Right renal cortex interstitium (tissue), 3 donors: ENCODE measurements around the gene FBXW11. TPM values are rescaled to one million over a fixed set of nuclear protein-coding genes. Genes with fewer than 3 reads are reported as not detected.
"Not testable (repeated sequence)": the region's sequence is repeated elsewhere in the genome, so short reads cannot be mapped to it uniquely, and the experiment has no call there.

ENCODE experiments used
- DNase-seq, 3 donors: peaks; one replicate each; pipeline ENCODE4 v3.0.0-alpha.2; 2013; ENCODE audit warnings: low read depth in 3 of 3, low spot score in 2 of 3
- polyA plus RNA-seq, 3 donors: library from polyadenylated mRNA; unstranded; fragments of 120-200 nt; gene quantifications; one replicate each; pipeline ENCODE4 v1.2.1, GENCODE V29; 2013; ENCODE audit not compliant: insufficient read length in 3 of 3

FBXW11 gene
- polyA plus RNA-seq, 3 donors: 59.8 to 61.3 (median 60.0) TPM

DNA sequence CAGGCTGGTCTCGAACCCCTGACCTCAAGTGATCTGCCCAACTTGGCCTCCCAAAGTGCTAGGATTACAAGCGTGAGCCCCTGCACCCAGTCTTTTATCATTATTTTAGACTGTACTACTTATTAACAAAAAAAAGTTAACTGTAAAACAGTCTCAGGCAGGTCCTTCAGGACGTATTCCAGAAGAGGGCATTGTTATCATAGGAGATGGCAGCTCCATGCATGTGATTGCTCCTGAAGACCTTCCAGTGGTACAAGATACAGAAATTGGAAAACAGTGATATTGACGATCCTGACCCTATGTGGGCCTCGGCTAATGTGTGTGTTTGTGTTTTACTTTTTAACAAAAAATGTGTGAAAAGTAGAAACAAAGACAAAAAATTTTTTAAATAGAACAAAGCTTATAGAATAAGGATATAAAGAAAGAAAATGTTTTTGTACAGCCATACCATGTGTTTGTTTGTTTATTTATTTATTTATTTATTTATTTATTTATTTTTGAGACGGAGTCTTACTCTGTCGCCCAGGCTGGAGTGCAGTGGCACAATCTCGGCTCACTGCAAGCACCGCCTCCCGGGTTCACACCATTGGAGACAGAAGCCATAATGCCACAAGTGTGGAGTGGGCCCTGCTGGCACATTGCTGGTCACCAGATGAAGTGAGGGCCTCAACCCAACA is 13.8 kb upstream of the FBXW11 start:
- not testable (repeated sequence) for DNase-seq

DNA sequence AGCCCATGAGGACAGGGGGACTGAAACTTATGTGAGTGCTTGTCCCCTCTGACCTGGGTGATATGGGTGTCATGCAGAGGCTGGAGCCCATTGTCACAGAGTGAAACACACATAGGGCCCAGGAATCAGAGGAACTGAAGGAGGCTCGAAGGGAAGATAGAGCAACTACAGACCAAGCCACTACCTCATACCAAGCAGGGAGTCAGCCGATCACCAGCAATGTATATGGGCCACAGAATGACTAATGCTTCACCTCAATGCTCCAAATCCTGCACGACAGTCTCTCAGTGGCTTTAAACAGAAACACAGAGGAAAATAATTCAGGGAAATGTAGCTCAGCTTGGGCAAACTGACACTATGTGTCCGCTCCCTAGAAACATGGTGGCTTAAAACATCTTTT is 8.9 kb upstream of the FBXW11 start:
- DNase-seq: no peak

DNA sequence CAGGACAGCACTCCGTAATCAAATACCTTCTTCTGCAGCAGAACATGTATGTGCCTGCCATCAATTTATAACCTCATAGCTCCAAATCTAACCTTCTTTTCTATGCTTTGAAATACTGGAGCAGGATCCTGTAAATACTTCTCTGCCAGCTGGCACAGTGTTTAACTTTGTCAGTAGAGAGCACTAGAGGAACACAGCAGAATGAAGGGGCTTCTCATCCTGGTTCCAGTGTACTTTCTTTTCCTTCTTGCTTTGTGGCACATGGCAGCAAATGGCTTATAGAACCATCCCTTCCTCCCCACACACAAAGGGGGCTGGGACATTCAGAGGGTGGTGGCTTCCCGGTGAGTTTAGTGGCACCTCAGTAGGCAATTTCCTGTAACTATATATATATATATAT is 3.8 kb upstream of the FBXW11 start:
- DNase-seq: no peak

DNA sequence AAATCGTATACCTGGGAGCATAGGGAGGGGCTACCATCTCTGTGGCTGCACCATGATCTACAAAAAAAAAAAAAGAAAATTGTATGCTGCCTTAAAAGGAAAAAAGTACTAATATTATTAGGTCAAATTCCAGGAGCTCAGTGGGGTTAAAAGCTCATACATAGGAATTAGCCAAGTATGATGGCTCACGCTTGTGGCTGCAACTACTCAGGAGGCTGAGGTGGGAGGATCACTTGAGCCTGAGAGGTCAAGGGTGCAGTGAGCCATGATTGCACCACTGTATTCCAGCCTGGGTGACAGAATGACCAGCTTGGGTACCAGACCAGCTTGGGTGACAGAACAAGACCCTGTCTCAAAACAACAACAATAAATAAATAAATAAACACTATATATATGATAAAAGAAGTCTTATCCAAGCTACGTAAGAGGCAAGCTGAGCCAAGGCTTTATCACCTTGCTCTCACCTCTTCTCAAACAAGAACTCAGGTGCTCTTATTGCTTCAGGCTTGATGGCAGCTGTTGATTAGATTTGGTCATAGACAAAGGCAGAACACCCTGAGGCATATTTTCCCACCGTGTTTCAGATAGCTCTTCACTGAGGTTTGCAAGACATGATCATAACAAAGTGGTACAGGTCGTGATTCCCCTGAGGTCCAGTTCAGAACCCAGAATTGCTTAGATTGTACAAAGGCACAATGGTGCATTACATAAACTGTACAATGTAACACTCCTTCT is 3.3 kb upstream of the FBXW11 start:
- DNase-seq: no peak

DNA sequence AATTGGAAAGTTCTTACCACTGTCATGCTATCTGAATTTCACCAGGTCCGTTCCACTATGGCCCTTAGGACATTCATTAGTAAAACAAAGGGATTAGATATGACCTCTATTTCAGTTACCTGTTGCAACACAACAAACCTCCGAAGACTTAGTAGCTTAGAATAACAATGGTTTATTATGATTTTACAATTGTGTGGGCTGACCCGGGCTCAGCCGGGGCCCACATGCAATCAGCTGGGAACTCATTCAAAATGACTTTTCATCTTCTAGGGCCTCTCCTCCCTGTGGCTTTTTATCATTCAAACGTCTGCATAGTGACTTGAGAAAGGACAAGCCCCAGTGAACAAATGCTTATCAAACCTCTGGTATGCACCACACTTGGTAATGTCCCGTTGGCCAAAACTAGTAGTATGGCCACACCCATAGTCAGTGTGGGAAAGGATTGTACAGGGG is 2.3 kb upstream of the FBXW11 start:
- DNase-seq: no peak

DNA sequence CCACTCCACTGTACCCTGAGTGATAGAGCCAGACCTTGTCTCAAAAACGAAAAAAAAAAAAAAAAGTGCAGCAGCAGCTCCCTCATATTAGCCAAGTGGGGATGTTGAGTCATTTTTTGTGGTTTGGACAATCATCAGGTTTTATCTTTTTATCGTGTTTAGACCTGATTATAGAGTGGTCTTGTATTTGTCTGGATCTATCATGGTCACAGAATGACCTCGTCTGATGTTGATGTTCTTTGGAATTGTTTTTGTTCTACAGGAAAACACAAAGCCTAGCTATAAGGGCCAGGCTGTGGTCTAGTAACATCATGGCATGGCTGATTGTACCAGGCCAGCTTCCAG is 1.6 kb upstream of the FBXW11 start:
- no peak for DNase-seq

DNA sequence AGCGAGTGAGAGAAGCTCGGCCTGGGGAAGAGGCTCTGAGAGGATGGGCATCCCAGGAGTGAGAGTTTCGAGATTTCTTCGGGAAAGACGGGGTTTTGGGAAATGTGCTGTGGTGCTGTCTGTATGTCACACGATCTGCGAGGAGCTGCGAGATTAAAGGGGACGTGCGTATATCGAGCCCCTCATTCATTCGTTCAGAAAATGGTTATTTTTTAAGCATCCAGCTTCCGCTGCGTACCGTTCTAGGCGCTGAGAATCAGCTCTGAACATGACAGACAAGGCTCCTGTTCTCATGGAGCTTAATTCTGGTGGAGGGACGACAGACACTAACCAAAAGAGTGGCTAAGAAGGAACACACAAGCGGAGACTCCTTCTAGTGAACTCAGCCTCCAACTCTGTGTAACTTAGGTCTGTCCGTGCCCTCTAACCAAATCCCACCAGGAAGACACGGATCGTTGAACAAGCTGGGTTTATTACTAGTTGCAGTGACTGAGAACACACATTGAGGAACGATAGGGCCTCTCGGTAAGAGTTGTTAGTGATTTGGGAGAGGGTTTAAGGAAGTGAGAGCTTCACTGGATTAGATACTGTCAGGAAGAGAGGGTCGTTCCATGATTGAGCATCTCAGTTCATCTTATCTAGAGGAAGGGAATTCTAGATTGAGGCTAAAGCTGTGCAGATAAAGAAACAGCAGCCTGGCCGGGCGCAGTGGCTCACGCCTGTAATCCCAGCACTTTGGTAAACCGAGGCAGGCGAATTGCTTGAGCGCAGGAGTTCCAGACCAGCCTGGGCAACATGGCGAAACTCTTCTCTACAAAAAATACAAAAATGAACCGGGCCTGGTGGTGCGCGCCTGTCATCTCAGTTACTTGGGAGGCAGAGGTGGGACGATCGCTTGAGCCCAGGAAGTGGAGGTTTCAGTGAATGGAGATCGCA is 1.0 kb upstream of the FBXW11 start:
- peak in 1 of 3 donors; percentile 23 for DNase-seq

DNA sequence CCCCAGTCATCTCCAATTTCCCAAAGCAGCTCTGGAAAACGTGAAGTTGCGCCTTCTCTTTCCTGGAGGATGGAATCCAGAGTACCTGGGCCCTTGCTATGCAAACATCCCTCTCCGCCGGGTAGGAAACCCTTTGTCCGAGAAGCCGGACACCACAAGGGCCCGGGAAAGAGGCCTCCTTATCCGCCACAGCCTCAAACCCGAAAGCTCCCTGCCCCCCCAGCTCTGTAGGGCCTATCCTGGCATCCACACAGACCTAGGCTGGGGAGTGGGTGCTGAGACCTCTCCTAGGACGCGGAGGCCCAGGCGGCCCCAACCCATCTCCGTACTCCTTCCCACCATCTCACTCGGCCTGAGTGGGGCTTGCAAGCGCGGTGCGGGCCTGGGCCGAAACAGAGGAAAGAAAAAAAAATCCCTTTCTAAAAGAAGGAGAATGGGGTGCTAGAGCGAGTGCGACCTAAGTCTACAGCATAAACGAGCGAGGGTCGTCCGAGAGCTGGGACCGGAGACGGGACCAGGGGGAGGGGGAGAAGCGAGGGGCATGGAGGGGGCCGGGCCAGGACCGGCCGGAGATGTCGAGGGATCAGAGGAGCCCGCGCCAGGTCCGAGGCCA is 624 bp downstream of the FBXW11 start:
- DNase-seq: peak in 1 of 3 donors; percentile 38

DNA sequence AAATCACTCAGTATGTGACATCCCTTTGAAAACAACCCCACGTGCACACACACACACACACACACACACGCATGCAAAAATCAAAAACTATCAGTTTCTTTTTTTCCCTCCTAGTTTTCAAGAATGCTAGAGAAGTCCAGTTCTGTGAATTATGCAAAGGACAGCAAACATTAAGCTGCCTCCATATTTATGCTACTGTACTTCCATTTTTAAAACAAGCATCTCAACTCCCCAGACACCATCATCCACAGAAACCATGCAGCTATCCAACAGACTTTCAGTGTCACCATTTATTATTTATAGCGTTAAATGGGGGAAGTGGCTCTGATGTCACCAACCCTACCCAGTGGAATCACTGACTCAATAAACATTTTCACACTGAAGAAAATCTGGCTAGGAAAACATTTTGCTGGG is 1.6 kb downstream of the FBXW11 start:
- no peak for DNase-seq

DNA sequence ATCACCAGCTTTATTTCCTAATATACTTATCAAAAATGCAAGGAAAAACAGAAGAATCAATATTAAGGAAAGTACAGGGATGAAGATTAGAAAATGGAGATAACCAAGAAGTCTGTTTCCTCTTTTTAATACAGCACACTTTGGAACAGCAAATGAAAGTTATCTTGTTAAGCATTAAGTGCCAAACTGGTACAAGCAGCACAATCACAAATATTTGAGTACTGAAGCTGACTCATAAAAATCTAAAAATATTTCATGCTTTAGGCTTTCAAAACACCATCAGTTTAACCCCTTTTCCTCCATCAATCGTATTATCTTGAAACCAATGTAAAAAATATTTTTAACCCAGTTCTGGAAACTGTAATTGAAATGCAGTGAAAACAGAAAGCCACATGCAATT is 2.7 kb downstream of the FBXW11 start:
- DNase-seq: no peak

DNA sequence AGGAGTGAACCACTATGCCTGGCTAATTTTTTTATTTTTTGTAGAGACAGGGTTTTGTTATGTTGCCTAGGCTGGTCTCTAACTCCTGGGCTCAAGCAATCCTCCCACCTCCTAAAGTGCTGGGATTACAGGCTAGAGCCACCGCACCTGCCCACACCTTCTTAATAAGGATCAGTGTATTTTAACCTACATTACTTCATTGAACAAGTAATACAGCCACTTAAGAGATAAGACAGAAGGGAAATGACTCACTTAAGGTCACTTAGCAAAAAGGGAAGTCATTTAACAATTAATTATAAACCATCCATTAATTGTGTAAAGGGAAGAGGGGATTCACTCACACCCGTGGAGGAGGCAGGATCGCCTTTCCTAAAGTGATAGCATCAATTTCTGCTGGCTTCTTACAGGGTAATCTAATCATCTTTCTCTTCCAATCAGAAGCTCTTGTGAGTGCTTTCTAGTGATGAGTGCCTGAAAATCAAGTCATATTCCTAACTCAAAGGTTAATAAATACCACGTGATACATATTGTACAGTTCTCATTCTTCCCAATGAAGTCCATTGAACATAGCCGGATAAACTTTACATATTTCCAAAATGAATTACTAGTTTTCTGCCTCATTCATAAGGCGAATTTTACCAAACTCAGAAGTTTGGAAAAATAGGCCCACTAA is 3.5 kb downstream of the FBXW11 start:
- DNase-seq: no peak

DNA sequence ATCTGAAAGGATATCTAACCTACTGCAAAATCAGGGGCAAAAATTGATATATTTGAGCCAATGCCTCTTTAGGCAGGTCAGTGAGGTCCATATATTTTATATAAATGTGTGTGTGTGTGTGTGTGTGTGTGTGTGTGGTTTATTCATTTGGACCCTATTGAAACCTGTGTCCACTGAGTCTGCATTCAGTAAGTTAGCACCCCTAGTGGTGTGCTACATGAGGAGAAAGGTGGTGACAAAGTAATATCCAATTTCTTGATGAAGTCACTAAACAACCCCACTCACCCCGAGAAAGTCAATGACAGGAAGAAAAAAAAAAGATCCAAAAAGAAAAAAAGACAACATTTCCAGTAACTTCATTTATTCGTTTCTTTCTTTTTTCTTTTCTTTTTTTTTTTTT is 4.1 kb downstream of the FBXW11 start:
- no peak for DNase-seq

DNA sequence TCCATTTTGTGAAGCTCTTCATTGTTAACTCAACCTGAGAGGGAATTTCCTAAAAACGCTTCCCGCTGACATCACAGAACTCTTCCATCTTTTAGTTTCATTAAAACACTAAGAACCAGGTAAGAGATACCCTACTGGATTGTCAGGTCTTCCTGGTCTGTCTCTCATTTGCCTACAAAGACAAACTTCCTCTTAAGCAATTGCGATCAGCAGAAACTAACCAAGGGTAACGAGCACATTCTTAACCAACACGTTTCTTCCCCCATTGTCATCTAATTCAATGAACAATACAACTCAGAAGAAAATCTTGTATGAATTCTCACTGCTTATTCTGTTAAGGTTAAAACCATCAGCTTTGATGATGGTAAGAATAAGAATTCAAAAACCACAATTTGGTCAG is 6.6 kb downstream of the FBXW11 start:
- DNase-seq: no peak

DNA sequence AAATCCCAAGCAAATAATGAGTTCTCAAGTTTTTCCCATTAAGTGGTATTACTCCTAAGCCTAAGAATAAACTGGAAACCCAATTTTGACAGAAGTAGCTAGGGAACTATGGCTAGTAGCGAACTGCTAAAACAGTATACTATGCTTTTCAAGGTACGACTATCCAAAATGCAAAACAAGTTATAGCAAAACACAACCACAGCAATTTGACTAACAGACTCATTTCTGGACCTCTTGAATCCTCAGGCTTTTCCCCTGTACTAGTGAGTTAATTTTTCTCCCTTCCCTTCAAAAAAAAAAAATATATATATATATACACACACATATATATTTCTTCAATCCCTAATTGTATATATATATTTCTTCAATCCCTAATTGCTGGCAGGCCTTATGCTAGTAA is 7.3 kb downstream of the FBXW11 start:
- no peak for DNase-seq

DNA sequence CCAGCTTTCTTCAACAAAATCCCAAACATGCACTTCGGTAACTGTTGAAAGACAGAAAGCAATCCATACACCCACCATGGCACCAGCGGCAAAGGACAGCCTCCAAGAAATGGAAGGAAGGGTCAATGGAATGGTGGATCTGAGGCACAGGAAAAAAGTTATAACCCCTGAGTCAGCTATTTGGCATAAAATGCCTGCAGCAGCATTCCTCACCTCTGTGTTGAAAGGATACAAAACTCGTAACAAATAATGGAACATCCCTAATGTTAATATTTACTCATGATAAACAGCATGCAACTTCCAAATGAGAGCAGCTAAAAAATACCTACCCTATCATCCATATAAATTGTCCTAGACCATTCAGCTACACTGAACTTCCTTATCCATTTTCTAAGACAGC is 9.4 kb downstream of the FBXW11 start:
- DNase-seq: no peak

DNA sequence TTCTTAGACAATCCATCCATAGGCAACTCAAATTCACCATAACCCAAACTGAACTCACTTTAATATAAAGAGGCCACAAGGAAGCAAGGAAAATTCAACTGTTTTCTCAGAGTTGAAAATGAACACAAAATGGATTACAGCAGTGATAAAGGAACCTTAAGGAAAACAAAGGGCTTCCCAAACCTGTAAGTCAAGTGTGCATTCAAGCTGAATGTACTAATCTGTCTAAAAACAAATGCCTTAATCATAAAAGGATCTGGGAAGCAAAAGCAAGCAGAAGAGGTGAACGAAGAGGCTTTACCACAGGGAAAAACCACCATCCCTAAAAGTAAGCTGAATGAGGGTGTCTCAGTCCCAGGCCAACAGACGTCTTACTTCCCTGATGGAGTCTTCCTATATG is 13.6 kb downstream of the FBXW11 start:
- DNase-seq: no peak

DNA sequence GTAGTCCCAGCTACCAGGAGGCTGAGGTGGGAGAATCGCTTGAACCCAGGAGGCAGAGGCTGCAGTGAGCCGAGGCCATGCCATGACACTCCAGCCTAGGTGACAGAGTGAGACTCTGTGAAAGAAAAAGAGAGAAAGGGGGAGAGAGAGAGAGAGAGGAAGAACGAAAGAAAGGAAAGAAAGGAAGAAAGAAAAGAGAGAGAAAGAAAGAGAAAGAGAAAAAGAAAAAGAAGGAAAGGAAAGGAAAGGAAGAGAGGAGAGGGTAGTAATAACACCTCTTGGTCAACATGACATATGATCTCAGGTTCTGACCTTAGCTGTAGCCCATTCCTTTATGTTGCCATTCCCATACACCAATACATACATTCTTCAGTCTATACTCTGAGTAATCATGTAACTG is 14.1 kb downstream of the FBXW11 start:
- DNase-seq: no peak

DNA sequence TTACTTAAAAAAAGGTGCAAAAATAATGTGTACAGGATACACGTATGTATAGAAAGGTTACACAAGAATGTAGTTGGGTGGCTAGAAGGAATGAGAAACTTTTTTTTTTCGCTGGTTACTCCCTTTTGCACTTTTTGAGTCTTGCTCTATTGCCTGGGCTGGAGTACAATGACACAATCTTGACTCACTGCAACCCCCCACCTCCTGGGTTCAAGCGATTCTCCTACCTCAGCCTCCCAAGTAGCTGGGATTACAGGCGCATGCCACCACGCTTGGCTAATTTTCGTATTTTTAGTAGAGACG is 15.8 kb downstream of the FBXW11 start:
- no peak for DNase-seq

DNA sequence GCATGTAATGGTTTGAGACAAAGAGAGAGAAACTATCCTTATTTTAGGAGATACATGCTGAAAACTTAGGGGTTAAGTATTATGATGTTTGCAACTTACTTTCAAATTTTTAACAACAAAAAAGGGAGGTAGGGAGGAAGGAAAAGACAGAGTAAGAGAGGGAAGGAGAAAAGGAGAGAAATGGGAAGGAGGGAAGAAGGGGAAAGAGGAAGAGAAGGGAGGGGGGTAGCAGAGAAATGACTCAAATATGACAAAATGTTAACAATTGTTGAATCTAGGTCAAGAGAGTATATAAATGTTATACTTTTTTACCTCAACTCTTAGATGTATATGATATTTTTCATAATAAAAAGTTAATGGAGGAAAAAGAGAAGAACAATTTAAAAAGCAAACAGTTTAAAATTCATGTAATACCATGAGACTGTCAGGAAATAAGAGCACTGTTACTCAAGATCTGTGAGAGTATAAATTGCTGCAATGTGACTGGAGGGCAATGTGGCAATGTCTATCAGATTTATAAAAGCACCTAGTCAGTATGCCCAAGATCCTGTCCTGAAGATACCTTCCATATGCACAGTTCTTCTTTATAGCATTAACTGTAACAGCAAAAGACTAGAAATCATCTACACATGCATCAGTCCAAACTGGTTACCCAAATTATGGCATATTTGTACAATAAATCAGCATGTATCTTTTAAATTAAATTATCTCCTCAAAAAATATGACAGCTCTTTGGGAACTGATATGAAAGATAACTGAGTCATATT is 16.3 kb downstream of the FBXW11 start:
- no peak for DNase-seq

DNA sequence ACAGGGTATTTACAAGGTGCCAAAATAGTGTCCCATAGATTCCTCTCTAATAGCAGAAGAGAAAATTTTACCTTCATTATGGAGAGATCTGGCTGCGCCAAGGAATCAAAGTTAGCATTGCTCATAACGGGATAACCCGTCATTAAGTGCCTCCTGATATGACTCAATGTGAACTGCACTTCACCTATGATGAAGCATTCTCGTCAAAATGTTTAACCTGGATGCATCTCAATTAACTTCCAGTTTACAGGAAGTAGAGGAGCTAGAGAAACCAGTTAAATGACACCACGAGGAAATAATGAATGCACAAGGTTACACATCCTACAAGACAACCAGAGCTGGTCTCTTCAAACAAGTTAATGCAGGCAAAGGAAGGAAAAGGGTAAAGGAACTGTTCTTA is 17.2 kb downstream of the FBXW11 start:
- no peak for DNase-seq
